GM18498 (cell line): ENCODE results near the gene SNX30.
A peak's percentile ranks its signal among the peaks of the same experiment; 100 is the strongest.

Experiments
- ATAC-seq: cut with Tn5 transposase; IDR thresholded peaks from one replicate; pipeline ENCODE4 v1.9.1; 2021; ENCODE audit warnings: mild to moderate bottlenecking, moderate library complexity; ENCODE audit not compliant: unreplicated experiment

The SNX30 gene

GRCh38 chr9:112853882-112854585 lies 103.5 kb downstream of the SNX30 start:
- no peak for ATAC-seq

DNA sequence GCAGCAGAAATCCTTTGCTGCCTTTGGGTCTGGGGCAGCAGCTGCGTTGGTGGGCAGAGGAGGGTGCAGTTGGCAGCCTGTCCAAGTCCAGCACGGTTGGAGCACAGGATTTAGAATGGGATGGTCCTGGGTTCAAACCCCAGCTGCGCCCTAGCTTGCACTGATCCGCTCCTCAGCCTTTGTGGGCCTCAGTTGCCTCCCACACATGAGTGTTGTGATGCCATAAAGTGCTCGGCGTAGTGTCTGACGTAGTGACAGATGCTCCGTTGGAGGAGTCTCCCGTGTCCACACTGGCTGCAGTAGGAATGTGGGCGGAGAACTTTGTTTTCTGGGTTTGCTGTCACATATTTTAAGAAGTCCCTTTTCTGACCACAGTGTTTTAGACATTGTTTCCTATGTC lies 104.1 kb downstream of the SNX30 start:
- no peak for ATAC-seq

GRCh38 chr9:112856200-112856599 lies 105.6 kb downstream of the SNX30 start:
- no peak for ATAC-seq

- ATAC-seq, result no peak
These were observed 106.3 kb downstream of the SNX30 start for GRCh38 chr9:112856843-112857242.

- ATAC-seq, result no peak
These were observed 107.4 kb downstream of the SNX30 start for GRCh38 chr9:112858005-112858404.

- peak; percentile 75 for ATAC-seq
These were observed 108.1 kb downstream of the SNX30 start for GRCh38 chr9:112858625-112859147.

- ATAC-seq, result no peak
These were observed 109.9 kb downstream of the SNX30 start for GRCh38 chr9:112860451-112860850.

GRCh38 chr9:112861155-112861554 lies 110.6 kb downstream of the SNX30 start:
- ATAC-seq, result no peak

- ATAC-seq, result no peak
These were observed 111.3 kb downstream of the SNX30 start for GRCh38 chr9:112861638-112862555.

DNA sequence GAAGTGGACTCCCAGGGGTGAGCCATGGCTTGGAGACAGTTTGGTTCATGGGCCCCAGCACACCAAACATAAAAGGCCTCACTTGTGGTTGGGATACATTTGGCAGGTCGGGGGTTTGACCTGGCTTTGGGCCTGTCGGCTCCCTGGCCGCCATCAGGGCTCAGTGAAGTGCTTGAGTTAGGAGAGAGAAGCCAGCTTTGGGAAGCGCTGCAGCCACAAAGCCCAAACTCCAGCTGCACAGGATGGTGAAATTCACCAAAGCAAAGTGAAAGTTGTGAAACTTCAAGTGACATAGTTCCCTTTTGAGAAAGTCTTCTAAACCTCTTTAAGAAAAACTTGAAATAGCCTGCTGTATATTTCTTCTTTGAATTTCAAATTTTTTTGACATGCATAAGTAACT lies 112.7 kb downstream of the SNX30 start:
- no peak for ATAC-seq

DNA sequence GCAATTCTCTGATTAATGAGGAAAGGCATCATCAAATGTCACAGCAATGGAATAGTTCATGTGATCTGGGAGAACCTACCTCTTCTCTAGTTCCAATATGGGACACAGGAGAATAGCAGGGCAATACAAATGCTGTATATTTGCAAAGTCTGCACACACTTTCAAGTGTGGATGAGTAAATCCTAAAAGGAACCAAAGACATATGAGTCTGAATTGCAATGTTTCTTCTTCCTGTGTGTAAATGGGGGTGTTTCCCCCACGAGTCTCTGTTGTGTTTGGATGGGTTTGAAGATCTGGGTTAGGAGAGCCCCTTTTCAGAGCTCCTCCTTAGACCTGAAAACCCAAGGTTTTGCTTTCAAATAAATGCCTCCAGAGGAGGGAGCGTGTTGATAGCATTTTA lies 113.2 kb downstream of the SNX30 start:
- no peak for ATAC-seq

DNA sequence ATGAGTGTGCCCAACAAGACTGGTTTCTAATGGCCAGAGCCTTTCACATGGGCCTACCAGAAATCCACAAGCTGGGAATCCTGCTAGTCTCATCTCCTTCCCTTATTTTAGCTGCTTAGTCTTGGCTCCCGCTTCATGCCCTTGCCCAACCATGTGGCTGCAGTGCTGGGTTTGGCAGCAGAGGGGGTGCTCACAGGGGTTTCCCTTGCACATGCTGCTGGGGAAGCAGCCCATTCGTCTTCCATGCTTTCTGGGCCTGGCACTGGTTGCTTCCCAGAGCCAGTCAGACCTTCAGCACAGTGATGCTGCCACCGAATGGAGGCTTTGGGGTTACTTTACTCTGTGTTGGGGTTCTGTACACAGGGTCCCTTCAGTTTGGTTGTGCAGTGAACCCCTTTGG lies 113.8 kb downstream of the SNX30 start:
- no peak for ATAC-seq

DNA sequence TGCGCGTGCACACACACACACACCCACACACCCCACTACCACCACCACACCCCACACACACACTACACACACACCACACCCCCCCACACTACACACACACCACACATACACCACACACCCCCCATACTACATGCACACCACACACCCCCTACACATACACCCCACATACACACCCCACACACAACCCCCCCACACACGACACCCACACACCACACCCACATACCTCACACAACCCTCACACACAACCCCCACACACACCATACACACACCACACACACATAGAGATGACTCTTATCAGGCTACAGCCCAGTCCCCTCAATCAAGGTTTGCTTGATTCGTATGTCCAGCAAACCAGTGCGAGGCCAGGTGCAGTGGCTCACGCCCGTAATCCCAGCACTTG lies 114.4 kb downstream of the SNX30 start:
- no peak for ATAC-seq

- ATAC-seq, result no peak
These were observed 116.2 kb downstream of the SNX30 start for GRCh38 chr9:112866662-112867274.

DNA sequence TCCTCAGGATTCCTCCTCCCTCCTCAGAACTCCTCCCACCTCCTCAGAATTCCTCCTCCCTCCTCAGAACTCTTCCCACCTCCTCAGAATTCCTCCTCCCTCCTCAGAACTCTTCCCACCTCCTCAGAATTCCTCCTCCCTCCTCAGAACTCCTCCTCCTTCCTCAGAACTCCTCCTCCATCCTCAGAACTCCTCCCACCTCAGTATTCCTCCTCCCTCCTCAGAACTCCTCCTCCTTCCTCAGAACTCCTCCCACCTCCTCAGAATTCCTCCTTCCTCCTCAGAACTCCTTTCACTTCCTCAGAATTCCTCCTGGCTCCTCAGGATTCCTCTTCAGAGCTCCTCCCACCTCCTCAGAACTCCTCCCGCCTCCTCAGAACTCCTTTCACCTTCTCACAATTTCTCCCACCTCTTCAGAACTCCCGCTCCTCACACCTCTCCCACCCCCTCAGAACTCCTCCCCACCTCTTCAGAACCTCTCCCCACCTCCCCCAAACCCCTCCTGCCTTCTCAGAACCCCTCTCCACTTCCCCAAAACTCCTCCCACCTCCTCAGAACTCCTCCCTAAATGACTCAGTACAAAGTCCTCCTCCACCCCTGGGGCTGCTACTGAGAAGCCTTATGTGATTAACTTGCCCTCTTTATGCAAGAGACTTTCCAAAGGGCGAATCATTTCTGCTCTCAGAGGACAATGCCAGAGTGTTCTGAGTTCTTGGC lies 116.9 kb downstream of the SNX30 start:
- no peak for ATAC-seq

- no peak for ATAC-seq
These were observed 117.9 kb downstream of the SNX30 start for GRCh38 chr9:112868461-112868860.

- no peak for ATAC-seq
These were observed 118.5 kb downstream of the SNX30 start for GRCh38 chr9:112869041-112869529.

GRCh38 chr9:112869917-112870316 lies 119.4 kb downstream of the SNX30 start:
- no peak for ATAC-seq

DNA sequence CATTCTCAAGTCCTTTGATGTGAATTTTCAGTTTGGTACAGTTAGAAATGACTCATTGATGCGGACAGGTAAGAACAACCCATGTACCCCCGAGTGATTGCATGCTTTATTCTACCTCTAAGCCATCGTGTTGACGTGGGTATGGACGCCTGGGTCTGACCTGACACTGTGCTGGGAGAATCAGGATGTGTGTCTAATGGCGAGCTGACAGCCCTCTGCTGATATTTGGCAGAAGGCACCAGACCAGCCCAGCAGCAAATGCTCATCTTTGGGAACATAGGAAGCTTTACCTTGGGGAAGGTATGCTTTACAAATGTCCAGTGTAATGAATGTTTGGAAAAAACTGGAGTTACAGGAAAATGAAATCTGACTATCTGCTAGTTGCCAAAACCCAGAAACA lies 120.0 kb downstream of the SNX30 start:
- ATAC-seq, result no peak

GRCh38 chr9:112872019-112872418 lies 121.5 kb downstream of the SNX30 start:
- ATAC-seq, result no peak
